HepG2 (cell line): ENCODE data around the gene SKIC2. TPM values are rescaled to one million over a fixed set of nuclear protein-coding genes. Genes with fewer than 3 reads are reported as not detected.

ENCODE experiments used
- ARID2 ChIP-seq: sonication (generic); formaldehyde crosslinking; IDR thresholded peaks from 2 replicates; pipeline ENCODE4 v1.8.1; 2022; ENCODE audit warnings: mild to moderate bottlenecking, missing genetic modification reagents, borderline replicate concordance
- ELF4 ChIP-seq: sonication (generic); formaldehyde crosslinking; IDR thresholded peaks from 2 replicates; pipeline ENCODE4 v1.5.0; 2020; ENCODE audit warnings: missing genetic modification reagents, mild to moderate bottlenecking, moderate library complexity, borderline replicate concordance
- KDM2A ChIP-seq: sonication (generic); formaldehyde crosslinking; IDR thresholded peaks from 2 replicates; pipeline ENCODE4 v1.4.0; 2020; ENCODE audit warnings: low read depth, missing genetic modification reagents, borderline replicate concordance
- NCOR1 ChIP-seq: fragments of 200-600 bp; sonication (generic); IDR thresholded peaks from 2 replicates; pipeline ENCODE4 v1.7.0; 2017; ENCODE audit warnings: antibody characterized with exemption, low read length, borderline replicate concordance
- REL ChIP-seq: sonication (generic); formaldehyde crosslinking; conservative IDR thresholded peaks from 2 replicates; pipeline ENCODE4 v1.8.0; 2022; ENCODE audit warnings: mild to moderate bottlenecking, missing genetic modification reagents, moderate library complexity
- SMYD3 ChIP-seq: sonication (generic); formaldehyde crosslinking; IDR thresholded peaks from 2 replicates; pipeline ENCODE4 v1.8.1; 2023; ENCODE audit warnings: mild to moderate bottlenecking, missing genetic modification reagents
- polyA plus RNA-seq, 8 experiments: library from polyadenylated mRNA; depleted of rRNA in 3 of 8; stranded (reverse) in 7 of 8; unstranded in 1 of 8; fragments of >200 nt; fragmentation: Illumina TruSeq in 4 of 8; extraction: Trizol in 4 of 8; gene quantifications; 2 replicates each; pipeline versions ENCODE4 v1.2.1 to v1.2.3, GENCODE V29; 2011 to 2016; ENCODE audit warnings: low read depth in 4 of 8, missing spikeins in 1 of 8, mixed read lengths in 1 of 8; ENCODE audit not compliant: insufficient read depth in 1 of 8
- total RNA-seq, 5 experiments: library from RNA; depleted of rRNA; stranded (reverse); fragments of >200 nt; fragmentation: Illumina TruSeq; extraction: Trizol; gene quantifications; 2 replicates each; pipeline ENCODE4 v1.2.3, GENCODE V29; 2016; ENCODE audit warnings: low read depth in 1 of 5
- TF ChIP-seq, protein P1 (sequence below): sonication (generic); formaldehyde crosslinking; IDR thresholded peaks from 2 replicates; pipeline ENCODE4 v1.4.0; 2020; ENCODE audit warnings: missing genetic modification reagents
- TF ChIP-seq, protein P2 (sequence below): sonication (generic); formaldehyde crosslinking; IDR thresholded peaks from 2 replicates; pipeline ENCODE4 v1.5.0; 2020; ENCODE audit warnings: missing genetic modification reagents, mild to moderate bottlenecking, borderline replicate concordance
- TF ChIP-seq, protein P3 (sequence below): sonication (generic); formaldehyde crosslinking; IDR thresholded peaks from 2 replicates; pipeline ENCODE4 v1.9.0; 2021; ENCODE audit warnings: missing genetic modification reagents, borderline replicate concordance
- TF ChIP-seq, protein P4 (sequence below): IDR thresholded peaks from 2 replicates; pipeline ENCODE4 v1.6.1; 2016; ENCODE audit warnings: low read depth, missing genetic modification reagents, missing compliant biosample characterization
- TF ChIP-seq, protein P5 (sequence below): IDR thresholded peaks from 2 replicates; pipeline ENCODE4 v1.6.1; 2018; ENCODE audit warnings: missing genetic modification reagents, mild to moderate bottlenecking, missing compliant biosample characterization

SKIC2 gene
- total and polyA plus RNA-seq, 2 of the 13 experiments (the other 11 are each of a cell fraction or from before 2014, with no cell fraction given) = 67.1 to 68.4 TPM

DNA sequence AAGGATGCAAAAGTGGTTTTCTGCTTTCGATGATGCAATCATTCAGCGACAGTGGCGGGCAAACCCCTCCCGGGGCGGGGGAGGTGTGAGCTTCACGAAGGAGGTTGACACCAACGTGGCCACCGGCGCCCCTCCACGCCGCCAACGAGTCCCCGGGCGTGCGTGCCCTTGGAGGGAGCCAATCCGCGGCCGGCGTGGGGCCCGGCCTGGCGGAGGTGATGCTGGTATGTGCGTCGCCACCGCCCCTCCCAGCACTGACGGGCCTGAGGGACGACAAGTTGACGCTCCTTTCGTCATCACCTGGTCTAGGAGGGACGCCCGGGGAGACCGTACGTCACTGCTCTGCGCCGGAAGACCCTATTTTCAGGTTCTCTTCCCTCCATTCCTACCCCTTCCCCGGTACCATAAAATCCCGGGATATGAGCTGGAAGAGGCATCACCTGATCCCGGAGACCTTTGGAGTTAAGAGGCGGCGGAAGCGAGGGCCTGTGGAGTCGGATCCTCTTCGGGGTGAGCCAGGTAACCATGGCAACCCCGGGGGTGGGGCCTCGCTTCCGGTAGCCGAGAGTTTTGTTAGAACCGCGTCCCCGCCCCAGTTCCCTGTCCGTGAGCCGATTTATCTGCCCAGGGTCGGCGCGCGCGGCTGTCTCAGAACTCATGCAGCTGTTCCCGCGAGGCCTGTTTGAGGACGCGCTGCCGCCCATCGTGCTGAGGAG lies 13.2 kb downstream of the SKIC2 start, which contains the start of gene DXO (continued):
- TF ChIP-seq ARID2 (CRISPR knock-in tag) (0 out of 2 replicates have a peak, but pooled peaks have one; percentile 31), ELF4 (CRISPR knock-in tag) (peak; percentile 48; the same call in 1 of the 2 replicates), KDM2A (peak; percentile 99), NCOR1 (peak; percentile 32; the same call in 1 of the 2 replicates), SMYD3 (CRISPR knock-in tag) (peak; percentile 46; the same call in 1 of the 2 replicates), REL (CRISPR knock-in tag) (peak; percentile 98)
- TF ChIP-seq, protein P1, sequence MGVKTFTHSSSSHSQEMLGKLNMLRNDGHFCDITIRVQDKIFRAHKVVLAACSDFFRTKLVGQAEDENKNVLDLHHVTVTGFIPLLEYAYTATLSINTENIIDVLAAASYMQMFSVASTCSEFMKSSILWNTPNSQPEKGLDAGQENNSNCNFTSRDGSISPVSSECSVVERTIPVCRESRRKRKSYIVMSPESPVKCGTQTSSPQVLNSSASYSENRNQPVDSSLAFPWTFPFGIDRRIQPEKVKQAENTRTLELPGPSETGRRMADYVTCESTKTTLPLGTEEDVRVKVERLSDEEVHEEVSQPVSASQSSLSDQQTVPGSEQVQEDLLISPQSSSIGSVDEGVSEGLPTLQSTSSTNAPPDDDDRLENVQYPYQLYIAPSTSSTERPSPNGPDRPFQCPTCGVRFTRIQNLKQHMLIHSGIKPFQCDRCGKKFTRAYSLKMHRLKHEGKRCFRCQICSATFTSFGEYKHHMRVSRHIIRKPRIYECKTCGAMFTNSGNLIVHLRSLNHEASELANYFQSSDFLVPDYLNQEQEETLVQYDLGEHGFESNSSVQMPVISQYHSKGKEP (CRISPR knock-in tag) = peak; percentile 54
- TF ChIP-seq, protein P2, sequence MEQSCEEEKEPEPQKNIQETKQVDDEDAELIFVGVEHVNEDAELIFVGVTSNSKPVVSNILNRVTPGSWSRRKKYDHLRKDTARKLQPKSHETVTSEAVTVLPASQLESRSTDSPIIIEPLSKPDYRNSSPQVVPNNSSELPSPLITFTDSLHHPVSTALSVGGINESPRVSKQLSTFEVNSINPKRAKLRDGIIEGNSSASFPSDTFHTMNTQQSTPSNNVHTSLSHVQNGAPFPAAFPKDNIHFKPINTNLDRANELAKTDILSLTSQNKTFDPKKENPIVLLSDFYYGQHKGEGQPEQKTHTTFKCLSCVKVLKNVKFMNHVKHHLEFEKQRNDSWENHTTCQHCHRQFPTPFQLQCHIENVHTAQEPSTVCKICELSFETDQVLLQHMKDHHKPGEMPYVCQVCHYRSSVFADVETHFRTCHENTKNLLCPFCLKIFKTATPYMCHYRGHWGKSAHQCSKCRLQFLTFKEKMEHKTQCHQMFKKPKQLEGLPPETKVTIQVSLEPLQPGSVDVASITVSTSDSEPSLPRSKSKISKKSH (CRISPR knock-in tag) = 0 out of 2 replicates have a peak, but pooled peaks have one; percentile 24
- TF ChIP-seq, protein P3, sequence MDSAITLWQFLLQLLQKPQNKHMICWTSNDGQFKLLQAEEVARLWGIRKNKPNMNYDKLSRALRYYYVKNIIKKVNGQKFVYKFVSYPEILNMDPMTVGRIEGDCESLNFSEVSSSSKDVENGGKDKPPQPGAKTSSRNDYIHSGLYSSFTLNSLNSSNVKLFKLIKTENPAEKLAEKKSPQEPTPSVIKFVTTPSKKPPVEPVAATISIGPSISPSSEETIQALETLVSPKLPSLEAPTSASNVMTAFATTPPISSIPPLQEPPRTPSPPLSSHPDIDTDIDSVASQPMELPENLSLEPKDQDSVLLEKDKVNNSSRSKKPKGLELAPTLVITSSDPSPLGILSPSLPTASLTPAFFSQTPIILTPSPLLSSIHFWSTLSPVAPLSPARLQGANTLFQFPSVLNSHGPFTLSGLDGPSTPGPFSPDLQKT (CRISPR knock-in tag) = 0 out of 2 replicates have a peak, but pooled peaks have one; percentile 43
- TF ChIP-seq, protein P4, sequence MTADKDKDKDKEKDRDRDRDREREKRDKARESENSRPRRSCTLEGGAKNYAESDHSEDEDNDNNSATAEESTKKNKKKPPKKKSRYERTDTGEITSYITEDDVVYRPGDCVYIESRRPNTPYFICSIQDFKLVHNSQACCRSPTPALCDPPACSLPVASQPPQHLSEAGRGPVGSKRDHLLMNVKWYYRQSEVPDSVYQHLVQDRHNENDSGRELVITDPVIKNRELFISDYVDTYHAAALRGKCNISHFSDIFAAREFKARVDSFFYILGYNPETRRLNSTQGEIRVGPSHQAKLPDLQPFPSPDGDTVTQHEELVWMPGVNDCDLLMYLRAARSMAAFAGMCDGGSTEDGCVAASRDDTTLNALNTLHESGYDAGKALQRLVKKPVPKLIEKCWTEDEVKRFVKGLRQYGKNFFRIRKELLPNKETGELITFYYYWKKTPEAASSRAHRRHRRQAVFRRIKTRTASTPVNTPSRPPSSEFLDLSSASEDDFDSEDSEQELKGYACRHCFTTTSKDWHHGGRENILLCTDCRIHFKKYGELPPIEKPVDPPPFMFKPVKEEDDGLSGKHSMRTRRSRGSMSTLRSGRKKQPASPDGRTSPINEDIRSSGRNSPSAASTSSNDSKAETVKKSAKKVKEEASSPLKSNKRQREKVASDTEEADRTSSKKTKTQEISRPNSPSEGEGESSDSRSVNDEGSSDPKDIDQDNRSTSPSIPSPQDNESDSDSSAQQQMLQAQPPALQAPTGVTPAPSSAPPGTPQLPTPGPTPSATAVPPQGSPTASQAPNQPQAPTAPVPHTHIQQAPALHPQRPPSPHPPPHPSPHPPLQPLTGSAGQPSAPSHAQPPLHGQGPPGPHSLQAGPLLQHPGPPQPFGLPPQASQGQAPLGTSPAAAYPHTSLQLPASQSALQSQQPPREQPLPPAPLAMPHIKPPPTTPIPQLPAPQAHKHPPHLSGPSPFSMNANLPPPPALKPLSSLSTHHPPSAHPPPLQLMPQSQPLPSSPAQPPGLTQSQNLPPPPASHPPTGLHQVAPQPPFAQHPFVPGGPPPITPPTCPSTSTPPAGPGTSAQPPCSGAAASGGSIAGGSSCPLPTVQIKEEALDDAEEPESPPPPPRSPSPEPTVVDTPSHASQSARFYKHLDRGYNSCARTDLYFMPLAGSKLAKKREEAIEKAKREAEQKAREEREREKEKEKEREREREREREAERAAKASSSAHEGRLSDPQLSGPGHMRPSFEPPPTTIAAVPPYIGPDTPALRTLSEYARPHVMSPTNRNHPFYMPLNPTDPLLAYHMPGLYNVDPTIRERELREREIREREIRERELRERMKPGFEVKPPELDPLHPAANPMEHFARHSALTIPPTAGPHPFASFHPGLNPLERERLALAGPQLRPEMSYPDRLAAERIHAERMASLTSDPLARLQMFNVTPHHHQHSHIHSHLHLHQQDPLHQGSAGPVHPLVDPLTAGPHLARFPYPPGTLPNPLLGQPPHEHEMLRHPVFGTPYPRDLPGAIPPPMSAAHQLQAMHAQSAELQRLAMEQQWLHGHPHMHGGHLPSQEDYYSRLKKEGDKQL (CRISPR knock-in tag) = no peak; the same call in 1 of the 2 replicates
- TF ChIP-seq, protein P5, sequence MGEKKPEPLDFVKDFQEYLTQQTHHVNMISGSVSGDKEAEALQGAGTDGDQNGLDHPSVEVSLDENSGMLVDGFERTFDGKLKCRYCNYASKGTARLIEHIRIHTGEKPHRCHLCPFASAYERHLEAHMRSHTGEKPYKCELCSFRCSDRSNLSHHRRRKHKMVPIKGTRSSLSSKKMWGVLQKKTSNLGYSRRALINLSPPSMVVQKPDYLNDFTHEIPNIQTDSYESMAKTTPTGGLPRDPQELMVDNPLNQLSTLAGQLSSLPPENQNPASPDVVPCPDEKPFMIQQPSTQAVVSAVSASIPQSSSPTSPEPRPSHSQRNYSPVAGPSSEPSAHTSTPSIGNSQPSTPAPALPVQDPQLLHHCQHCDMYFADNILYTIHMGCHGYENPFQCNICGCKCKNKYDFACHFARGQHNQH = peak; percentile 80
